ENCODE measurements around the gene SRSF11. TPM values are rescaled to one million over a fixed set of nuclear protein-coding genes. Genes with fewer than 3 reads are reported as not detected.

Gene SRSF11
- total and polyA plus RNA-seq, 2 of the 4 experiments (the other 2 are of a cell fraction), result 94.5 to 149 TPM

GRCh38 chr1:70188522-70188921 is 32.7 kb upstream of the SRSF11 start:
- Histone ChIP-seq H4K8ac (ENCODE audit: low read depth in 2 of 2, low read length in 2 of 2) (no peak overlapping the region), H3K18ac (ENCODE audit: low read depth, low read length) (no peak overlapping the region), H3K79me1 (ENCODE audit: low read depth in 1 of 2, low read length in 2 of 2) (peaks cover 18 to 20% of the 10 kb centered on the region in 2 experiments), H3K23ac (ENCODE audit: low read depth, low read length) (no peak overlapping the region), H3K56ac (ENCODE audit: extremely low read depth, insufficient read depth, low read length) (no peak overlapping the region), H3K14ac (replicated peaks; ENCODE audit: low read depth, low read length) (no peak overlapping the region), H3K4me3 (ENCODE audit: insufficient read depth, low read depth, low read length) (no peak overlapping the region), H2BK5ac (ENCODE audit: low read depth, low read length, poor library complexity, severe bottlenecking) (no peak overlapping the region), H3K27ac (ENCODE audit: insufficient read depth, low read length) (no peak overlapping the region), H3K9me1 (ENCODE audit: insufficient read depth, low read length) (peaks cover under 1% of the 10 kb centered on the region; the same call in 1 of the 2 replicates), H2BK120ac (ENCODE audit: low read depth, low read length) (no peak overlapping the region), H2BK15ac (ENCODE audit: low read depth, low read length) (no peak overlapping the region), H3K9me3 (ENCODE audit: control insufficient read depth, insufficient read depth, low read length) (no peaks in the 10 kb centered on the region), H3K4me2 (ENCODE audit: low read depth, low read length) (no peak overlapping the region), H4K5ac (ENCODE audit: low read depth, low read length) (no peak overlapping the region), H4K91ac (ENCODE audit: insufficient read depth, low read depth, low read length) (no peak overlapping the region), H4K20me1 (ENCODE audit: insufficient read depth, low read length) (no peaks in the 10 kb centered on the region), H2AK5ac (ENCODE audit: low read depth, low read length) (no peak overlapping the region), H2AFZ (replicated peaks; ENCODE audit: low read length, poor library complexity) (no peak overlapping the region), H3K27me3 (ENCODE audit: control insufficient read depth, insufficient read depth, low read length) (no peaks in the 10 kb centered on the region), H2AK9ac (replicated peaks; ENCODE audit: low read depth, low read length, poor library complexity) (no peak overlapping the region), H3K4me1 (ENCODE audit: control insufficient read depth, insufficient read depth, low read length) (no peaks in the 10 kb centered on the region), H2BK20ac (ENCODE audit: low read depth, low read length) (no peak overlapping the region), H3K4ac (ENCODE audit: low read depth, low read length) (no peak overlapping the region), H3K9ac (ENCODE audit: low read depth, low read length) (no peak overlapping the region), H3K36me3 (ENCODE audit: control insufficient read depth, insufficient read depth, low read length) (peaks cover 3% of the 10 kb centered on the region; the same call in 1 of the 2 replicates)
- ChIA-PET CTCF (interaction anchor here (0.6 kb wide), 1 partner anchor 1846 kb away, joined by 7 read pairs; no protein-coding TSS in a partner anchor), POLR2A (ENCODE audit: unreplicated experiment) (no interaction called here)
- WGBS, 2 experiments (ENCODE audit: extremely low coverage in 2 of 2, insufficient read length in 1 of 2), result no CpG with 5 or more reads among the region's 2 CpGs
- DNase-seq (no peak), ATAC-seq (ENCODE audit: low read depth) (no peak)
- dilution Hi-C loops (cut with HindIII; ENCODE audit: low sequenced_read_pairs, unreplicated experiment) (no loop called here), in situ Hi-C loops (cut with MboI; ENCODE audit: low sequenced_read_pairs) (no loop called here), intact Hi-C loops (cut with micrococcal nuclease) (no loop called here)
- BruUV-seq (replicated peaks), result no TSS peak
- TF ChIP-seq, protein P1, sequence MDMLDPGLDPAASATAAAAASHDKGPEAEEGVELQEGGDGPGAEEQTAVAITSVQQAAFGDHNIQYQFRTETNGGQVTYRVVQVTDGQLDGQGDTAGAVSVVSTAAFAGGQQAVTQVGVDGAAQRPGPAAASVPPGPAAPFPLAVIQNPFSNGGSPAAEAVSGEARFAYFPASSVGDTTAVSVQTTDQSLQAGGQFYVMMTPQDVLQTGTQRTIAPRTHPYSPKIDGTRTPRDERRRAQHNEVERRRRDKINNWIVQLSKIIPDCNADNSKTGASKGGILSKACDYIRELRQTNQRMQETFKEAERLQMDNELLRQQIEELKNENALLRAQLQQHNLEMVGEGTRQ (IDR thresholded peaks at IDR 0.05; ENCODE audit: low read depth, low read length), result no peak
